Brain microvascular endothelial cell (primary cell): ENCODE data around the gene TTC22.

Experiments used
- DNase-seq: peaks from one replicate; pipeline ENCODE4 v3.0.0-alpha.2; 2020
- H3K27ac ChIP-seq: fragments of 250-450 bp; sonication (Bioruptor Pico); 2 replicates; pipeline ENCODE4 v1.5.1; 2020; ENCODE audit warnings: mild to moderate bottlenecking, moderate library complexity
- H3K27me3 ChIP-seq: fragments of 250-450 bp; sonication (Bioruptor Pico); replicated peaks from 2 replicates; pipeline ENCODE4 v1.5.1; 2020; ENCODE audit warnings: mild to moderate bottlenecking
- H3K36me3 ChIP-seq: fragments of 250-450 bp; sonication (Bioruptor Pico); replicated peaks from 2 replicates; pipeline ENCODE4 v1.5.1; 2020; ENCODE audit warnings: mild to moderate bottlenecking
- H3K4me3 ChIP-seq: 2 replicates; pipeline ENCODE4 v1.5.1; 2011; ENCODE audit warnings: low read depth, mild to moderate bottlenecking, control low read depth, low read length, moderate library complexity
- CTCF ChIP-seq: IDR thresholded peaks from 2 replicates; pipeline ENCODE4 v1.5.1; 2011; ENCODE audit warnings: low read depth, mild to moderate bottlenecking, moderate library complexity, low read length, control low read depth, inconsistent platforms; ENCODE audit errors: missing control alignments
- in situ Hi-C: cut with HindIII; loops from 2 replicates; pipeline ENCODE4 v1.10.0; 2017; ENCODE audit warnings: low sequenced_read_pairs, low pct_ligation_motif_present

Gene TTC22

GRCh38 chr1:54804471-54805132 lies 3.5 kb upstream of the TTC22 start:
- no peak overlapping the region for H3K4me3 ChIP-seq
- in situ Hi-C loops = no loop called here
- no peaks in the 10 kb centered on the region for H3K36me3 ChIP-seq
- no peak for DNase-seq
- H3K27me3 ChIP-seq = peaks cover 21% of the 10 kb centered on the region
- no peak for TF ChIP-seq CTCF
- H3K27ac ChIP-seq = no peak overlapping the region

GRCh38 chr1:54803761-54804470 lies 2.8 kb upstream of the TTC22 start:
- TF ChIP-seq CTCF = no peak
- Histone ChIP-seq H3K36me3 (no peaks in the 10 kb centered on the region), H3K27me3 (peaks cover 25% of the 10 kb centered on the region), H3K27ac (no peak overlapping the region), H3K4me3 (no peak overlapping the region)
- in situ Hi-C loops = no loop called here
- DNase-seq = no peak

- no peak for DNase-seq
- Histone ChIP-seq H3K4me3 (no peak overlapping the region), H3K27ac (no peak overlapping the region), H3K27me3 (peaks cover 25% of the 10 kb centered on the region), H3K36me3 (no peaks in the 10 kb centered on the region)
- in situ Hi-C loops = no loop called here
- TF ChIP-seq CTCF = no peak
Observed at GRCh38 chr1:54800041-54800898, 853 bp downstream of the TTC22 start.

GRCh38 chr1:54798769-54799641 lies 2.1 kb downstream of the TTC22 start:
- no peak for DNase-seq
- TF ChIP-seq CTCF = no peak
- no peak overlapping the region for H3K27ac ChIP-seq
- in situ Hi-C loops = no loop called here
- H3K4me3 ChIP-seq = no peak overlapping the region
- no peaks in the 10 kb centered on the region for H3K36me3 ChIP-seq
- peaks cover 25% of the 10 kb centered on the region for H3K27me3 ChIP-seq

GRCh38 chr1:54798206-54798605 lies 2.9 kb downstream of the TTC22 start:
- TF ChIP-seq CTCF = no peak
- Histone ChIP-seq H3K27me3 (peaks cover 25% of the 10 kb centered on the region), H3K27ac (no peak overlapping the region), H3K36me3 (no peaks in the 10 kb centered on the region), H3K4me3 (no peak overlapping the region)
- DNase-seq = no peak
- in situ Hi-C loops = no loop called here
